ENCODE results near the gene UVRAG. TPM values are rescaled to one million over a fixed set of nuclear protein-coding genes. Genes with fewer than 3 reads are reported as not detected.

UVRAG gene
- total and polyA plus RNA-seq, 2 of the 13 experiments (the other 11 are each of a cell fraction or from before 2014, with no cell fraction given): 9.7 to 17.3 TPM

DNA sequence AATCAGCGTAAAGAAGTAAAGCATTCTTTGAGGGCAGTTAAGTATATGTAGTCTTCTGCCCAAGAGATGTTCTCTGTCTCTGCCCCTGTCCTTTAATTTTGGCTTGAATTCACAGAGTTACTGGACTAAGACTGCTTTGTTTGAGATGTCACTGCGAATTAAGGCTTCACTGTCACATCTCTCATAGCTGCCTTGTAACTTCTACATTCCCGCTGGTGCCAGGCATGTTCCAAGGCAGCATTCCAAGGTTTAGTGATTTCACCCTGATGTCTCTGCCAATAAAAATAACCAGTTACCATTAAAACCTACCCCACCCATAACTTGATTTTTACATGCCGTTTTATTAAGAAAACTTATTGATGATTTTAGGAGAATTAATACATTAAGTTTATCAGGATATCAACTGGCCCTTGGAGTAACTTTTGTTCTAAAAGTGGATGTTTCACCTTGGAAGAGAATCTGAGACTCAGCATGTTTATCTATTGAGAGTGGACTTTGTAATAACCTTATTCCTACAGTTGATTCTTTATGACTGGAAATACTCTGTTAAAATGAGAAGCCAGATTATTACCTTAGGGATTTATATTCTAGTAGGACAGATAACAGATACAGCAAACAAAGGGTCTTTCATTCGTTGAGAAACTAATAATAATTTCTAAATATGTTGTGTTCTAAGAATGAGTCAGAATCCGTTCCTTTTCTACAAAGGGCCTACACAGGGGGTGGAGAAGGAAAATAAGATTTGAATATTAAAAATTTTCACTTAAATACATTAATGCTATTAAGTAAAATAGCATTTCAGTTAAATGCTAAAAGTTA lies 110.2 kb downstream of the UVRAG start:
- POLR2A ChIA-PET: no interaction called here
- in situ Hi-C loops (cut with HindIII; ENCODE audit: extremely low pct_ligation_motif_present, low pct_unique_long_range_greater_than_20kb): no loop called here

More for the DNA sequence above, 110.2 kb downstream of the UVRAG start:
- Histone ChIP-seq H3K9me3 (ENCODE audit: low read length) (no peaks in the 10 kb centered on the region), H2AFZ (ENCODE audit: low read length) (no peak overlapping the region), H3K4me2 (ENCODE audit: low read depth, low read length) (no peak overlapping the region), H3K27me3 (ENCODE audit: control insufficient read depth in 1 of 2, insufficient read depth in 2 of 2, low read length in 2 of 2) (no peaks in the 10 kb centered on the region), H3K4me1 (ENCODE audit: insufficient read depth, low read length) (no peaks in the 10 kb centered on the region), H3K4me3 (replicated peaks in 1 of 3; ENCODE audit: insufficient read depth in 1 of 3, low read depth in 2 of 3, low read length in 3 of 3) (no peak overlapping the region), H3K79me2 (ENCODE audit: insufficient read depth, low read length) (no peaks in the 10 kb centered on the region), H3K27ac (ENCODE audit: extremely low read length, insufficient read depth, low read length) (no peak overlapping the region), H3K9ac (ENCODE audit: insufficient read depth, low read depth, low read length) (no peak overlapping the region), H3K36me3 (replicated peaks in 1 of 2; ENCODE audit: control insufficient read depth in 1 of 2, insufficient read depth in 2 of 2, low read length in 2 of 2) (no peaks in the 10 kb centered on the region; a peak in 2 of 5 replicates), H4K20me1 (ENCODE audit: insufficient read depth, low read length) (no peaks in the 10 kb centered on the region)
- FAIRE-seq (no peak), ATAC-seq (no peak), DNase-seq (ENCODE audit: low spot score) (no peak)
- TF ChIP-seq ZNF780A (CRISPR knock-in tag; IDR thresholded peaks at IDR 0.05) (no peak), SMYD3 (CRISPR knock-in tag; IDR thresholded peaks at IDR 0.05) (no peak), TOE1 (CRISPR knock-in tag; IDR thresholded peaks at IDR 0.05) (no peak), MED8 (CRISPR knock-in tag; IDR thresholded peaks at IDR 0.05; ENCODE audit: insufficient replicate concordance) (no peak), NKX3-1 (CRISPR knock-in tag; IDR thresholded peaks at IDR 0.05) (no peak), ZNF317 (CRISPR knock-in tag; IDR thresholded peaks at IDR 0.05) (no peak), ISX (CRISPR knock-in tag; conservative IDR thresholded peaks at IDR 0.05) (no peak), CREB1 (IDR thresholded peaks at IDR 0.05) (no peak), CREB1 (CRISPR knock-in tag; IDR thresholded peaks at IDR 0.05) (no peak), ZNF816 (CRISPR knock-in tag; IDR thresholded peaks at IDR 0.05; ENCODE audit: borderline replicate concordance) (no peak), NFKBIZ (CRISPR knock-in tag; IDR thresholded peaks at IDR 0.05) (no peak), TOPORS (CRISPR knock-in tag; IDR thresholded peaks at IDR 0.05) (no peak), CSRNP1 (CRISPR knock-in tag; IDR thresholded peaks at IDR 0.05) (no peak), PHF8 (CRISPR knock-in tag; IDR thresholded peaks at IDR 0.05) (no peak), ZNF891 (CRISPR knock-in tag; IDR thresholded peaks at IDR 0.05) (no peak), ZBTB37 (CRISPR knock-in tag; IDR thresholded peaks at IDR 0.05) (no peak)
- TF ChIP-seq, protein P1, sequence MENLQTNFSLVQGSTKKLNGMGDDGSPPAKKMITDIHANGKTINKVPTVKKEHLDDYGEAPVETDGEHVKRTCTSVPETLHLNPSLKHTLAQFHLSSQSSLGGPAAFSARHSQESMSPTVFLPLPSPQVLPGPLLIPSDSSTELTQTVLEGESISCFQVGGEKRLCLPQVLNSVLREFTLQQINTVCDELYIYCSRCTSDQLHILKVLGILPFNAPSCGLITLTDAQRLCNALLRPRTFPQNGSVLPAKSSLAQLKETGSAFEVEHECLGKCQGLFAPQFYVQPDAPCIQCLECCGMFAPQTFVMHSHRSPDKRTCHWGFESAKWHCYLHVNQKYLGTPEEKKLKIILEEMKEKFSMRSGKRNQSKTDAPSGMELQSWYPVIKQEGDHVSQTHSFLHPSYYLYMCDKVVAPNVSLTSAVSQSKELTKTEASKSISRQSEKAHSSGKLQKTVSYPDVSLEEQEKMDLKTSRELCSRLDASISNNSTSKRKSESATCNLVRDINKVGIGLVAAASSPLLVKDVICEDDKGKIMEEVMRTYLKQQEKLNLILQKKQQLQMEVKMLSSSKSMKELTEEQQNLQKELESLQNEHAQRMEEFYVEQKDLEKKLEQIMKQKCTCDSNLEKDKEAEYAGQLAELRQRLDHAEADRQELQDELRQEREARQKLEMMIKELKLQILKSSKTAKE (CRISPR knock-in tag; IDR thresholded peaks at IDR 0.05; ENCODE audit: borderline replicate concordance): no peak
- 98% methylated on average over 6 of the region's 6 CpGs for WGBS (ENCODE audit: low lambda C conversion rate)
- CTCF ChIA-PET (ENCODE audit: low intra/inter-chr PET ratio, low total read pairs): no interaction called here
- intact Hi-C loops (cut with micrococcal nuclease; ENCODE audit: unreplicated experiment): no loop called here
- BruUV-seq (replicated peaks): no TSS peak

Measured in HepG2 (cell line).